ENCODE measurements around the gene IGF2BP1.
"Not testable (repeated sequence)": the region's sequence is repeated elsewhere in the genome, so short reads cannot be mapped to it uniquely, and the experiment has no call there.

The IGF2BP1 gene

GRCh38 chr17:49054342-49055092 is 57.3 kb downstream of the IGF2BP1 start:
- no peak for DNase-seq (ENCODE audit: low spot score)

GRCh38 chr17:49055181-49055927 is 58.2 kb downstream of the IGF2BP1 start:
- no peak for DNase-seq (ENCODE audit: low spot score)

- no peak for DNase-seq (ENCODE audit: low spot score)
Measured at GRCh38 chr17:49061524-49061943, 64.3 kb downstream of the IGF2BP1 start.

GRCh38 chr17:49063652-49064051 is 66.5 kb downstream of the IGF2BP1 start:
- DNase-seq (ENCODE audit: low spot score), result no peak

- no peak for DNase-seq (ENCODE audit: low spot score)
Measured at GRCh38 chr17:49067163-49067562, 70.0 kb downstream of the IGF2BP1 start.

- no peak for DNase-seq (ENCODE audit: low spot score)
Measured at GRCh38 chr17:49069585-49070273, 72.5 kb downstream of the IGF2BP1 start.

GRCh38 chr17:49071106-49071505 is 73.9 kb downstream of the IGF2BP1 start:
- DNase-seq (ENCODE audit: low spot score), result no peak

GRCh38 chr17:49074851-49075540 is 77.8 kb downstream of the IGF2BP1 start:
- no peak for DNase-seq (ENCODE audit: low spot score)

- DNase-seq (ENCODE audit: low spot score), result no peak
Measured at GRCh38 chr17:49076573-49077384, 79.6 kb downstream of the IGF2BP1 start.

GRCh38 chr17:49078248-49078647 is 81.1 kb downstream of the IGF2BP1 start:
- no peak for DNase-seq (ENCODE audit: low spot score)

GRCh38 chr17:49079840-49080663 is 82.9 kb downstream of the IGF2BP1 start:
- DNase-seq (ENCODE audit: low spot score), result no peak

- DNase-seq (ENCODE audit: low spot score), result no peak
Measured at GRCh38 chr17:49082231-49082630, 85.0 kb downstream of the IGF2BP1 start.

GRCh38 chr17:49085046-49085445 is 87.9 kb downstream of the IGF2BP1 start:
- DNase-seq (ENCODE audit: low spot score), result not testable (repeated sequence)

GRCh38 chr17:49085565-49086315 is 88.6 kb downstream of the IGF2BP1 start:
- DNase-seq (ENCODE audit: low spot score), result no peak

- DNase-seq (ENCODE audit: low spot score), result no peak
Measured at GRCh38 chr17:49086316-49086605, 89.1 kb downstream of the IGF2BP1 start.

GRCh38 chr17:49086649-49087048 is 89.5 kb downstream of the IGF2BP1 start:
- DNase-seq (ENCODE audit: low spot score), result no peak

- DNase-seq (ENCODE audit: low spot score), result no peak
Measured at GRCh38 chr17:49089094-49089493, 91.9 kb downstream of the IGF2BP1 start.

GRCh38 chr17:49090878-49091594 is 93.9 kb downstream of the IGF2BP1 start:
- no peak for DNase-seq (ENCODE audit: low spot score)

- DNase-seq (ENCODE audit: low spot score), result no peak
Measured at GRCh38 chr17:49093131-49093530, 95.9 kb downstream of the IGF2BP1 start.

All from HuH-7.5 (cell line).